Activated CD8-positive, alpha-beta T cell treated with anti-CD3 and anti-CD28 coated beads for 36 hours (primary cell): ENCODE results near the gene STT3B. TPM values are rescaled to one million over a fixed set of nuclear protein-coding genes. Genes with fewer than 3 reads are reported as not detected.
A peak's percentile ranks its signal among the peaks of the same experiment; 100 is the strongest.

Source experiments
- ATAC-seq: fragments of 200-7000 bp; cut with Tn5 transposase; one replicate; pipeline ENCODE4 v1.10.0; 2021; ENCODE audit warnings: mild to moderate bottlenecking, moderate library complexity
- CTCF ChIA-PET: fragments of 350-600 bp; sonication (Branson Sonifier 250); formaldehyde crosslinking; loops from one replicate; lab custom pipeline; 2021; ENCODE audit warnings: antibody characterized with exemption; lab: Charles Lee
- POLR2A ChIA-PET: fragments of 350-600 bp; sonication (Branson Sonifier 250); formaldehyde crosslinking; loops from one replicate; lab custom pipeline; 2021; ENCODE audit warnings: antibody characterized with exemption; lab: Charles Lee
- DNase-seq: peaks from one replicate; pipeline ENCODE4 v3.0.0-alpha.2; 2020
- H3K27ac Mint-ChIP-seq: one replicate; pipeline ENCODE4 v1.8.0; 2021; ENCODE audit warnings: mild to moderate bottlenecking, mixed read lengths
- H3K27me3 Mint-ChIP-seq: one replicate; pipeline ENCODE4 v1.8.0; 2021; ENCODE audit warnings: mixed read lengths
- H3K36me3 Mint-ChIP-seq: one replicate; pipeline ENCODE4 v1.8.0; 2021; ENCODE audit warnings: low read depth, mixed read lengths
- H3K4me1 Mint-ChIP-seq: one replicate; pipeline ENCODE4 v1.8.0; 2021; ENCODE audit warnings: low read depth, mixed read lengths
- H3K4me3 Mint-ChIP-seq: one replicate; pipeline ENCODE4 v1.8.0; 2021; ENCODE audit warnings: mild to moderate bottlenecking, moderate library complexity, mixed read lengths
- H3K9me3 Mint-ChIP-seq: one replicate; pipeline ENCODE4 v1.8.0; 2021; ENCODE audit warnings: mixed read lengths
- intact Hi-C: fragments of 100-400 bp; cut with micrococcal nuclease; formaldehyde crosslinking; loops from one replicate; pipeline ENCODE4 v1.10.0; 2022
- total RNA-seq, 2 experiments: library from RNA; stranded (reverse); gene quantifications; one replicate each; pipeline ENCODE4 v1.2.3, GENCODE V29; 2021
- TF ChIP-seq, protein P1 (sequence below): fragments of 200-600 bp; IDR thresholded peaks from one replicate; pipeline ENCODE4 v1.8.0; 2022; ENCODE audit warnings: antibody characterized with exemption, mild to moderate bottlenecking

Gene STT3B
- total RNA-seq, 2 experiments from 2014 or later, result 92.8 to 103 TPM

DNA sequence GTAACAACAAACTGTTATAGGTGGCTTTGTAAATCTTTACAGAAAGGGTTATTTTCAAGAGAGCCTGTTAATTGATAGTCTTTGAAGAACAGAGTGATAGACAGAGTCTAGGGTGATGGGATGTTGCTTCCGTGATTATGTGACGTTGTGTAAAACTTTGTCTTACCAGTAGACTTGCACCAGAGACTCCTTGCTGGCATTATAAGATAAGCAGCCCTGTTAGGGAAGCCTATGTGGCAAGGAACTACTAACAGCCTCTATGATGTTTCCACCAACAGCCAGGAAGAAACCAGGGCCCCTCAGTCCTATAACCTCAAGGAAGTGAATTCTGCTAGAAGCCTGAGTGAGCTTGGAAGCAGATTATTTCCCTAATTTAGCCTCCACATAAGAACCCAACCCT lies 18.9 kb downstream of the STT3B start:
- no peak overlapping the region for H3K27ac Mint-ChIP-seq
- H3K4me3 Mint-ChIP-seq, result no peak overlapping the region
- CTCF ChIA-PET, result interaction anchor here (0.9 kb wide), 1 partner anchor 35 kb away, joined by 3 read pairs; no protein-coding TSS in a partner anchor
- ATAC-seq (no peak), DNase-seq (no peak)
- H3K4me1 Mint-ChIP-seq, result peaks cover 74% of the 10 kb centered on the region
- POLR2A ChIA-PET, result interaction anchor here (0.7 kb wide), 1 partner anchor 48 kb away, joined by 3 read pairs; no protein-coding TSS in a partner anchor
- intact Hi-C loops, result loop anchor here (10.0 kb wide), 1 partner anchor 143 kb away; no protein-coding TSS in a partner anchor
- TF ChIP-seq, protein P1, sequence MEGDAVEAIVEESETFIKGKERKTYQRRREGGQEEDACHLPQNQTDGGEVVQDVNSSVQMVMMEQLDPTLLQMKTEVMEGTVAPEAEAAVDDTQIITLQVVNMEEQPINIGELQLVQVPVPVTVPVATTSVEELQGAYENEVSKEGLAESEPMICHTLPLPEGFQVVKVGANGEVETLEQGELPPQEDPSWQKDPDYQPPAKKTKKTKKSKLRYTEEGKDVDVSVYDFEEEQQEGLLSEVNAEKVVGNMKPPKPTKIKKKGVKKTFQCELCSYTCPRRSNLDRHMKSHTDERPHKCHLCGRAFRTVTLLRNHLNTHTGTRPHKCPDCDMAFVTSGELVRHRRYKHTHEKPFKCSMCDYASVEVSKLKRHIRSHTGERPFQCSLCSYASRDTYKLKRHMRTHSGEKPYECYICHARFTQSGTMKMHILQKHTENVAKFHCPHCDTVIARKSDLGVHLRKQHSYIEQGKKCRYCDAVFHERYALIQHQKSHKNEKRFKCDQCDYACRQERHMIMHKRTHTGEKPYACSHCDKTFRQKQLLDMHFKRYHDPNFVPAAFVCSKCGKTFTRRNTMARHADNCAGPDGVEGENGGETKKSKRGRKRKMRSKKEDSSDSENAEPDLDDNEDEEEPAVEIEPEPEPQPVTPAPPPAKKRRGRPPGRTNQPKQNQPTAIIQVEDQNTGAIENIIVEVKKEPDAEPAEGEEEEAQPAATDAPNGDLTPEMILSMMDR, result no peak
- H3K36me3 Mint-ChIP-seq, result peaks cover 20% of the 10 kb centered on the region
- peaks cover 3% of the 10 kb centered on the region for H3K9me3 Mint-ChIP-seq
- H3K27me3 Mint-ChIP-seq, result no peaks in the 10 kb centered on the region

DNA sequence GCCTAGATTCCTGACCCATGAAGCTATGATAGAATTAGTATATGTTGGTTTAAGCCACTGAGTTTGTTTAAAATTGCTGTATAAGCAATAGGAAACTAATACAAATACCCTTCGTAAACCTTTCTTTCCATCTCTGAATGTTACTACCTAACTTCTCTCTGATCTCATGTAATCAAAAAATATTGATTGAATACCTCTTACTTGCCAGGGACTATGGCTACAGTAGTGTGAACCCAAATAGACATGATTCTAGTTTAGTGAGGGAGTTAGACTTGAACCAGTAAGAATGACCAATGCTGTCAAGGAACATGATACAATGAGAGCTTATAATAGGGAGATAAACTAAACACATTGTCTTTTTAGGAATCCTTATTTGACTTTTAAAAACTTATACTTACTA lies 19.4 kb downstream of the STT3B start:
- no peak for ATAC-seq
- DNase-seq, result no peak
- Mint-ChIP-seq H3K4me1 (peaks cover 74% of the 10 kb centered on the region), H3K9me3 (peaks cover 8% of the 10 kb centered on the region), H3K4me3 (no peak overlapping the region), H3K36me3 (peaks cover 23% of the 10 kb centered on the region), H3K27ac (no peak overlapping the region), H3K27me3 (no peaks in the 10 kb centered on the region)
- POLR2A ChIA-PET, result no interaction called here
- intact Hi-C loops, result loop anchor here (10.0 kb wide), 1 partner anchor 143 kb away; no protein-coding TSS in a partner anchor
- TF ChIP-seq, protein P1, result no peak
- CTCF ChIA-PET, result interaction anchor here (0.9 kb wide), 1 partner anchor 36 kb away, joined by 3 read pairs; no protein-coding TSS in a partner anchor

DNA sequence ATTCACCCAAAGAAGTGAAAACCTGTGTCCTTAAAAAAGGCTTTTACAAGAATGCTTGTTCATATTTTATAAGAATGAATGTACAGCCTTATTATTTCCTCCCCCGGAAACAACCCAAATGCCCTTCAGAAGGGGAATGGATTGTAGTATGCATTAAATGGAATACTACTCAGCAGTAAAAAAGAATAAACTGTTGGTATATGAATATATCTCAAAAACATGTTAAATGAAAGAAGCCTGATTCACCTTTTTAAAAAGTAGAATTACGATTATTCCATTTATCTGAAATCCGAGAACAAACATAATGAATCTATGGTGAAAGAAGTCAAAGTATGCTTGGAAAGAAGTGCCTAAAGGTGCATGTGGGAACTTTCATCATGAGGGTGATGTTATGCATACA lies 20.5 kb downstream of the STT3B start:
- POLR2A ChIA-PET, result interaction anchor here (1.3 kb wide), 1 partner anchor 20 kb away, joined by 4 read pairs; the partner anchor contains the start of gene STT3B
- H3K4me1 Mint-ChIP-seq, result peaks cover 70% of the 10 kb centered on the region

DNA sequence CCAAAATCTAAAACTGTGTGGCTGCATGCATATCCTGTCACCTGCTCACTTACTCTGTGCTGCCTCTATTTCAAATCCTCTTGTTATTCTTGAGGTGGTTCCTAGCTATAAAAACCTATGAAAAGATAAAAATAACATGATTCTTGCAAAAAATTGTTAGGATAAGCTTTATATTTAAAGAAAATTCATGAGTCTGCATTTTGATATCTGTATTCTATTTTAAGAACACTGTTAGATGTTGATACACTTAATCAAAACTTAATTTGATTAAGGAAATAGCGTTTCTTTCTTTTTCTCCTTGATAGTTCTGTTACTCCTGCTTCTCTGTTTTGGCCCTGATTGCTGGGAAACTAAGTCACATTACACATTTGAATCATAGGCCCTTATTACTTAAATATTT lies 22.5 kb downstream of the STT3B start:
- POLR2A ChIA-PET, result no interaction called here
- peaks cover 80% of the 10 kb centered on the region for H3K4me1 Mint-ChIP-seq
- H3K9me3 Mint-ChIP-seq, result peaks cover 27% of the 10 kb centered on the region
- ATAC-seq (no peak), DNase-seq (no peak)
- peaks cover 45% of the 10 kb centered on the region for H3K36me3 Mint-ChIP-seq
- no peak overlapping the region for H3K4me3 Mint-ChIP-seq
- intact Hi-C loops, result loop anchor here (10.0 kb wide), 1 partner anchor 140 kb away; no protein-coding TSS in a partner anchor
- TF ChIP-seq, protein P1, result no peak
- H3K27ac Mint-ChIP-seq, result peak overlapping the region; percentile 49
- CTCF ChIA-PET, result interaction anchor here (1.2 to 2.3 kb wide), 2 partner anchors 10 to 24 kb away, joined by 3 to 7 read pairs; no protein-coding TSS in a partner anchor
- H3K27me3 Mint-ChIP-seq, result no peaks in the 10 kb centered on the region

More for the DNA sequence above, 20.5 kb downstream of the STT3B start:
- Mint-ChIP-seq H3K27me3 (no peaks in the 10 kb centered on the region), H3K9me3 (peaks cover 10% of the 10 kb centered on the region), H3K4me3 (no peak overlapping the region), H3K27ac (no peak overlapping the region), H3K36me3 (peaks cover 30% of the 10 kb centered on the region)
- no peak for DNase-seq
- intact Hi-C loops, result loop anchor here (10.0 kb wide), 1 partner anchor 142 kb away; no protein-coding TSS in a partner anchor
- ATAC-seq, result no peak
- TF ChIP-seq, protein P1, result no peak
- CTCF ChIA-PET, result no interaction called here

DNA sequence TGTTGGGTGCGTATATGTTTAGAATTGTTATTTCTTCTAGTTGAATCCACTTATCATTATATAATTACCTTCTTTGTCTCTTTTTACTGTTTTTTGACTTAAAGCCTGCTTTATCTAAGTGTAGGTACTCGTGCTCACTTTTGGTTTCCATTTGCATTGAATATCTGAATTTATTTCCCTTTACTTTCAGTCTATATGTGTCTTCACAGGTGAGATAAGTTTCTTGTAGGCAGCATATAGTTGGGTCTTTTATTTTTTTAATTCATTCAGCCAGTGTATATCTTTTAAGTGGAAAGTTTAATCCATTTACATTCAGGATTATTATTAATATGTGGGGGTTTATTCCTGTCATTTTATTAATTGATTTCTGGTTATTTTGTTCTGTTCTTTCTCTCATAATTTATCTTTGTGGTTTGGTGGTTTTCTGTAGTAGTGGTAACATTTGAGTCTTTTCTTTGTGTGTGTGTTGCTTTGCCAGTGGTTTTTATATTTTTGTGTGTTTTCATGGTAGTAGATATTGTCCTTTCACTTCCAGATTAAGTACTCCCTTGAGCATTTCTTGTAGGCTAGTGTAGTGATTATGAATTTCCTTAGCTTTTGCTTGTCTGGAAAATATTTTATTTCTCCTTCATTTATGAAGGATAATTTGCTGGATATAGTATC lies 27.3 kb downstream of the STT3B start:
- intact Hi-C loops, result loop anchor here (10.0 kb wide), 1 partner anchor 135 kb away; no protein-coding TSS in a partner anchor
- H3K4me3 Mint-ChIP-seq, result peak overlapping the region; percentile 45
- POLR2A ChIA-PET, result no interaction called here
- peaks cover 86% of the 10 kb centered on the region for H3K4me1 Mint-ChIP-seq
- peaks cover 31% of the 10 kb centered on the region for H3K9me3 Mint-ChIP-seq
- CTCF ChIA-PET, result no interaction called here
- H3K27ac Mint-ChIP-seq, result peak overlapping the region; percentile 87
- TF ChIP-seq, protein P1, result no peak
- no peak for DNase-seq
- H3K27me3 Mint-ChIP-seq, result no peaks in the 10 kb centered on the region
- peaks cover 55% of the 10 kb centered on the region for H3K36me3 Mint-ChIP-seq
- ATAC-seq, result peak; percentile 63
